CD14-positive monocyte (primary cell): ENCODE measurements around the gene CAPZA1. TPM values are rescaled to one million over a fixed set of nuclear protein-coding genes. Genes with fewer than 3 reads are reported as not detected.
A peak's percentile ranks its signal among the peaks of the same experiment; 100 is the strongest.

Experiments
- DNase-seq, 3 donors: peaks; one replicate each; pipeline ENCODE4 v3.0.0-alpha.2; 2011 to 2022
- H2AFZ ChIP-seq: 2 replicates; pipeline ENCODE4 v1.6.0; 2012; ENCODE audit warnings: mild to moderate bottlenecking, low read depth, low read length, inconsistent platforms; ENCODE audit not compliant: insufficient read depth, poor library complexity, severe bottlenecking
- H3K27ac ChIP-seq, 2 donors: 1 replicate in 1 of 2; 2 replicates in 1 of 2; pipeline ENCODE4 v1.5.1; 2012 to 2013; ENCODE audit warnings: low read length in 2 of 2, control low read depth in 1 of 2, inconsistent platforms in 1 of 2, low read depth in 1 of 2, mild to moderate bottlenecking in 1 of 2
- H3K27me3 ChIP-seq, 2 donors: one replicate each; pipeline versions ENCODE4 v1.6.0 to v1.6.1; 2011 to 2013; ENCODE audit warnings: low read length in 2 of 2; ENCODE audit not compliant: control insufficient read depth in 2 of 2, insufficient read depth in 2 of 2
- H3K36me3 ChIP-seq, 2 donors: replicated peaks in 1 of 2; 1 replicate in 1 of 2; 2 replicates in 1 of 2; pipeline versions ENCODE4 v1.5.1 to v1.6.1; 2012 to 2013; ENCODE audit warnings: low read length in 2 of 2, control low read depth in 1 of 2, inconsistent platforms in 1 of 2, mild to moderate bottlenecking in 1 of 2; ENCODE audit not compliant: insufficient read depth in 2 of 2, control insufficient read depth in 1 of 2
- H3K4me1 ChIP-seq, 2 donors: 1 replicate in 1 of 2; 2 replicates in 1 of 2; pipeline versions ENCODE4 v1.5.1 to v1.6.1; 2012 to 2013; ENCODE audit warnings: low read length in 2 of 2, control low read depth in 1 of 2, inconsistent platforms in 1 of 2, mild to moderate bottlenecking in 1 of 2, moderate library complexity in 1 of 2; ENCODE audit not compliant: insufficient read depth in 2 of 2, control insufficient read depth in 1 of 2
- H3K4me2 ChIP-seq: replicated peaks from 2 replicates; pipeline ENCODE3; 2012; ENCODE audit warnings: low read length, moderate library complexity, mild to moderate bottlenecking; ENCODE audit not compliant: poor library complexity, severe bottlenecking; ENCODE audit errors: extremely low read depth
- H3K4me3 ChIP-seq, 3 experiments: fragments of 200-600 bp in 1 of 3; sonication (generic) in 1 of 3; replicated peaks in 1 of 3; 1 replicate in 2 of 3; 2 replicates in 1 of 3; pipeline ENCODE4 v1.5.1; 2011 to 2013; ENCODE audit warnings: low read length in 3 of 3, mild to moderate bottlenecking in 3 of 3, control low read depth in 2 of 3, low read depth in 2 of 3, inconsistent platforms in 1 of 3, moderate library complexity in 1 of 3
- H3K79me2 ChIP-seq: 2 replicates; pipeline ENCODE4 v1.6.0; 2012; ENCODE audit warnings: mild to moderate bottlenecking, control low read depth, inconsistent platforms, low read length, moderate library complexity; ENCODE audit not compliant: insufficient read depth
- H3K9ac ChIP-seq: 2 replicates; pipeline ENCODE4 v1.6.0; 2017; ENCODE audit warnings: low read length, mild to moderate bottlenecking; ENCODE audit not compliant: insufficient read depth, poor library complexity, severe bottlenecking
- H3K9me3 ChIP-seq, 2 donors: replicated peaks in 1 of 2; 1 replicate in 1 of 2; 2 replicates in 1 of 2; pipeline versions ENCODE4 v1.5.1 to v1.6.1; 2012 to 2013; ENCODE audit warnings: low read length in 2 of 2, control low read depth in 1 of 2; ENCODE audit not compliant: control insufficient read depth in 1 of 2, insufficient read depth in 1 of 2
- H4K20me1 ChIP-seq: 2 replicates; pipeline ENCODE4 v1.6.0; 2012; ENCODE audit warnings: mild to moderate bottlenecking, low read length, control low read depth, moderate library complexity; ENCODE audit not compliant: insufficient read depth
- H3K27ac Mint-ChIP-seq, 7 donors: one replicate each; pipeline ENCODE4 v1.8.0; 2020; ENCODE audit warnings: mild to moderate bottlenecking in 7 of 7, mixed read lengths in 7 of 7, moderate library complexity in 6 of 7, inconsistent platforms in 2 of 7
- H3K27me3 Mint-ChIP-seq, 3 donors: one replicate each; pipeline ENCODE4 v1.8.0; 2021 to 2022; ENCODE audit warnings: low read depth in 3 of 3, mild to moderate bottlenecking in 3 of 3, mixed read lengths in 3 of 3, moderate library complexity in 3 of 3, inconsistent platforms in 1 of 3
- H3K36me3 Mint-ChIP-seq, 2 donors: one replicate each; pipeline ENCODE4 v1.8.0; 2020; ENCODE audit warnings: mixed read lengths in 2 of 2, inconsistent platforms in 1 of 2, mild to moderate bottlenecking in 1 of 2
- H3K4me1 Mint-ChIP-seq: one replicate; pipeline ENCODE4 v1.8.0; 2020; ENCODE audit warnings: mild to moderate bottlenecking, mixed read lengths
- H3K4me3 Mint-ChIP-seq, 2 donors: one replicate each; pipeline ENCODE4 v1.8.0; 2020; ENCODE audit warnings: mild to moderate bottlenecking in 2 of 2, mixed read lengths in 2 of 2, moderate library complexity in 1 of 2
- H3K9me3 Mint-ChIP-seq, 7 donors: one replicate each; pipeline ENCODE4 v1.8.0; 2020 to 2022; ENCODE audit warnings: mixed read lengths in 7 of 7, mild to moderate bottlenecking in 6 of 7, moderate library complexity in 6 of 7, inconsistent platforms in 2 of 7
- WGBS: methylation state at CpG from one replicate; pipeline ENCODE4 v1.1.5; 2013; ENCODE audit warnings: missing lambda C conversion rate; ENCODE audit not compliant: insufficient coverage; 5-methylcytosine and 5-hydroxymethylcytosine counted together
- intact Hi-C, 2 donors: fragments of 100-400 bp; cut with micrococcal nuclease; formaldehyde crosslinking; loops; one replicate each; pipeline versions ENCODE4 v1.15.0 to v1.15.1; 2023
- polyA plus RNA-seq, 3 donors: library from polyadenylated mRNA; depleted of rRNA in 1 of 3; unstranded in 2 of 3; stranded (reverse) in 1 of 3; fragments of 300-500 nt in 2 of 3; fragments of >200 nt in 1 of 3; fragmentation: Illumina TruSeq in 2 of 3; gene quantifications; 1 replicate in 2 of 3; 2 replicates in 1 of 3; pipeline ENCODE4 v1.2.3, GENCODE V29; 2012 to 2021
- TF ChIP-seq, protein P1 (sequence below): fragments of 200-600 bp; IDR thresholded peaks from one replicate; pipeline ENCODE4 v1.8.0; 2022; ENCODE audit warnings: antibody characterized with exemption, mild to moderate bottlenecking

Gene CAPZA1
- polyA plus RNA-seq, 3 donors, result 93.4 to 357 (median 339) TPM

- H3K4me1 ChIP-seq, result peaks cover 20 to 23% of the 10 kb centered on the region in 2 donors
- no peak overlapping the region for H3K9ac ChIP-seq
- WGBS, result 100% methylated on average over 2 of the region's 4 CpGs
- no peaks in the 10 kb centered on the region for H3K9me3 ChIP-seq
- no peak overlapping the region for H3K27ac ChIP-seq
- Mint-ChIP-seq H3K4me1 (peaks cover 26% of the 10 kb centered on the region), H3K4me3 (no peak overlapping the region), H3K9me3 (no peaks in the 10 kb centered on the region), H3K36me3 (peaks cover 0 to 6% of the 10 kb centered on the region in 2 donors), H3K27me3 (peaks cover 0 to 10% (median 7%) of the 10 kb centered on the region in 3 donors), H3K27ac (no peak overlapping the region)
- H2AFZ ChIP-seq, result no peak overlapping the region
- no peaks in the 10 kb centered on the region for H3K79me2 ChIP-seq
- no peak overlapping the region for H3K4me3 ChIP-seq
- TF ChIP-seq, protein P1, sequence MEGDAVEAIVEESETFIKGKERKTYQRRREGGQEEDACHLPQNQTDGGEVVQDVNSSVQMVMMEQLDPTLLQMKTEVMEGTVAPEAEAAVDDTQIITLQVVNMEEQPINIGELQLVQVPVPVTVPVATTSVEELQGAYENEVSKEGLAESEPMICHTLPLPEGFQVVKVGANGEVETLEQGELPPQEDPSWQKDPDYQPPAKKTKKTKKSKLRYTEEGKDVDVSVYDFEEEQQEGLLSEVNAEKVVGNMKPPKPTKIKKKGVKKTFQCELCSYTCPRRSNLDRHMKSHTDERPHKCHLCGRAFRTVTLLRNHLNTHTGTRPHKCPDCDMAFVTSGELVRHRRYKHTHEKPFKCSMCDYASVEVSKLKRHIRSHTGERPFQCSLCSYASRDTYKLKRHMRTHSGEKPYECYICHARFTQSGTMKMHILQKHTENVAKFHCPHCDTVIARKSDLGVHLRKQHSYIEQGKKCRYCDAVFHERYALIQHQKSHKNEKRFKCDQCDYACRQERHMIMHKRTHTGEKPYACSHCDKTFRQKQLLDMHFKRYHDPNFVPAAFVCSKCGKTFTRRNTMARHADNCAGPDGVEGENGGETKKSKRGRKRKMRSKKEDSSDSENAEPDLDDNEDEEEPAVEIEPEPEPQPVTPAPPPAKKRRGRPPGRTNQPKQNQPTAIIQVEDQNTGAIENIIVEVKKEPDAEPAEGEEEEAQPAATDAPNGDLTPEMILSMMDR, result no peak
- peaks cover 11% of the 10 kb centered on the region for H4K20me1 ChIP-seq
- H3K4me2 ChIP-seq, result no peak overlapping the region
- H3K27me3 ChIP-seq, result no peaks in the 10 kb centered on the region
- intact Hi-C loops, result no loop called here
- no peak for DNase-seq
- peaks cover 0 to 5% of the 10 kb centered on the region in 2 donors for H3K36me3 ChIP-seq
Observed at GRCh38 chr1:112677501-112677900, 57.9 kb downstream of the CAPZA1 start.

DNA sequence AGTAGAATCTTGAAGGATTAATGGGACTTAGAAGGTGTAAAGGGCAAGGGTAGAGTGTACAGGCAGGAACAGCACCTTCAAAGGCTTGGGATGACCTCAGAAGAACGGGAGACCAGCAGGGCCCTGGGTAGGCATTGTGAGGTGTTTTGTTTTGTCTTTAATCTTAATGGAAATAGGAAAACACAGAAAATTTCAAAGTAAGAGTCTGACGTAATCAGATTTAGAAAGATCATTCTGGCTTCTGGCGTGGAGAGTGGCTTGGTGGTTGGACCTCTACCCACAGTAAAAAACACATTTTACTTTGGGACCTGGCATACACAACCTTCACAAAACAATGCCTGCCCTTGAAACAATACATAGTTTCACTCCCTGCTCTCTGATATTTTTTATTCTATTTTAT lies 59.0 kb downstream of the CAPZA1 start:
- intact Hi-C loops, result no loop called here
- H3K27me3 ChIP-seq, result no peaks in the 10 kb centered on the region
- no peak overlapping the region for H3K4me2 ChIP-seq
- peaks cover 11% of the 10 kb centered on the region for H4K20me1 ChIP-seq
- H3K4me1 ChIP-seq, result peaks cover 15 to 18% of the 10 kb centered on the region in 2 donors
- peaks cover 0 to 10% (median 7%) of the 10 kb centered on the region in 3 donors for H3K27me3 Mint-ChIP-seq
- H3K36me3 ChIP-seq, result no peaks in the 10 kb centered on the region
- DNase-seq, result no peak
- 100% methylated on average over 1 of the region's 3 CpGs for whole genome bisulfite sequencing
- H3K9me3 Mint-ChIP-seq, result no peaks in the 10 kb centered on the region
- no peak overlapping the region for H3K4me3 ChIP-seq
- peak overlapping the region in 2 of 7 donors; percentile 1 to 22 for H3K27ac Mint-ChIP-seq
- no peak overlapping the region for H3K4me3 Mint-ChIP-seq
- H3K9me3 ChIP-seq, result no peaks in the 10 kb centered on the region
- no peaks in the 10 kb centered on the region for H3K79me2 ChIP-seq
- TF ChIP-seq, protein P1, result no peak
- no peak overlapping the region for H3K9ac ChIP-seq
- H3K27ac ChIP-seq, result no peak overlapping the region
- H3K4me1 Mint-ChIP-seq, result peaks cover 19% of the 10 kb centered on the region
- peaks cover 0 to 6% of the 10 kb centered on the region in 2 donors for H3K36me3 Mint-ChIP-seq
- no peak overlapping the region for H2AFZ ChIP-seq
